GM23338 (cell line): ENCODE data around the gene SP2.

ENCODE experiments used
- CREB1 ChIP-seq: fragments of 250-450 bp; sonication (Bioruptor Pico); IDR thresholded peaks from 2 replicates; pipeline ENCODE4 v1.5.0; 2020; ENCODE audit warnings: low read depth, mild to moderate bottlenecking, moderate library complexity
- ETS1 ChIP-seq: IDR thresholded peaks from 2 replicates; pipeline ENCODE4 v1.6.1; 2016; ENCODE audit warnings: antibody characterized with exemption
- EZH2 ChIP-seq: fragments of 200-600 bp; sonication (generic); IDR thresholded peaks from one replicate; pipeline ENCODE4 v1.8.0; 2017; ENCODE audit warnings: antibody characterized with exemption, mild to moderate bottlenecking, low read depth; ENCODE audit not compliant: unreplicated experiment
- EZH2phosphoT487 ChIP-seq: fragments of 200-600 bp; sonication (generic); IDR thresholded peaks from one replicate; pipeline ENCODE4 v1.8.1; 2018; ENCODE audit warnings: antibody characterized with exemption; ENCODE audit not compliant: unreplicated experiment
- JUNB ChIP-seq: IDR thresholded peaks from one replicate; pipeline ENCODE4 v1.6.1; 2016; ENCODE audit warnings: antibody characterized with exemption; ENCODE audit not compliant: unreplicated experiment
- POLR2AphosphoS5 ChIP-seq: IDR thresholded peaks from 2 replicates; pipeline ENCODE4 v1.6.1; 2016; ENCODE audit warnings: antibody characterized with exemption, low read depth
- STAT1 ChIP-seq: IDR thresholded peaks from one replicate; pipeline ENCODE4 v1.6.1; 2016; ENCODE audit warnings: antibody characterized with exemption; ENCODE audit not compliant: unreplicated experiment
- ZNF114 ChIP-seq: fragments of 250-450 bp; sonication (Bioruptor Pico); IDR thresholded peaks from 2 replicates; pipeline ENCODE4 v1.5.0; 2020; ENCODE audit warnings: mild to moderate bottlenecking, moderate library complexity
- ZNF331 ChIP-seq: fragments of 250-450 bp; sonication (Bioruptor Pico); IDR thresholded peaks from 2 replicates; pipeline ENCODE4 v1.5.0; 2020; ENCODE audit warnings: low read depth, mild to moderate bottlenecking, moderate library complexity
- TF ChIP-seq, protein P1 (sequence below), 2 experiments: fragments of 200-600 bp in 1 of 2; sonication (generic) in 1 of 2; conservative IDR thresholded peaks; 2 replicates each; pipeline versions ENCODE4 v1.5.1 to v1.6.1; 2016 to 2017; ENCODE audit warnings: antibody characterized with exemption in 2 of 2, low read depth in 2 of 2, mild to moderate bottlenecking in 2 of 2, moderate library complexity in 1 of 2
- TF ChIP-seq, protein P2 (sequence below): IDR thresholded peaks from one replicate; pipeline ENCODE4 v1.6.1; 2018; ENCODE audit warnings: antibody characterized with exemption; ENCODE audit not compliant: unreplicated experiment

GRCh38 chr17:47907932-47908562, 12.0 kb downstream of the SP2 start:
- TF ChIP-seq POLR2AphosphoS5 (no peak), JUNB (no peak), EZH2phosphoT487 (no peak), EZH2 (no peak), CREB1 (no peak), ZNF114 (CRISPR knock-in tag) (no peak), ZNF331 (CRISPR knock-in tag) (no peak), ETS1 (no peak), STAT1 (no peak)
- TF ChIP-seq, protein P1, sequence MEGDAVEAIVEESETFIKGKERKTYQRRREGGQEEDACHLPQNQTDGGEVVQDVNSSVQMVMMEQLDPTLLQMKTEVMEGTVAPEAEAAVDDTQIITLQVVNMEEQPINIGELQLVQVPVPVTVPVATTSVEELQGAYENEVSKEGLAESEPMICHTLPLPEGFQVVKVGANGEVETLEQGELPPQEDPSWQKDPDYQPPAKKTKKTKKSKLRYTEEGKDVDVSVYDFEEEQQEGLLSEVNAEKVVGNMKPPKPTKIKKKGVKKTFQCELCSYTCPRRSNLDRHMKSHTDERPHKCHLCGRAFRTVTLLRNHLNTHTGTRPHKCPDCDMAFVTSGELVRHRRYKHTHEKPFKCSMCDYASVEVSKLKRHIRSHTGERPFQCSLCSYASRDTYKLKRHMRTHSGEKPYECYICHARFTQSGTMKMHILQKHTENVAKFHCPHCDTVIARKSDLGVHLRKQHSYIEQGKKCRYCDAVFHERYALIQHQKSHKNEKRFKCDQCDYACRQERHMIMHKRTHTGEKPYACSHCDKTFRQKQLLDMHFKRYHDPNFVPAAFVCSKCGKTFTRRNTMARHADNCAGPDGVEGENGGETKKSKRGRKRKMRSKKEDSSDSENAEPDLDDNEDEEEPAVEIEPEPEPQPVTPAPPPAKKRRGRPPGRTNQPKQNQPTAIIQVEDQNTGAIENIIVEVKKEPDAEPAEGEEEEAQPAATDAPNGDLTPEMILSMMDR (conservative IDR thresholded peaks at IDR 0.05; ENCODE audit: low read depth in 2 of 2), result no peak
- TF ChIP-seq, protein P2, sequence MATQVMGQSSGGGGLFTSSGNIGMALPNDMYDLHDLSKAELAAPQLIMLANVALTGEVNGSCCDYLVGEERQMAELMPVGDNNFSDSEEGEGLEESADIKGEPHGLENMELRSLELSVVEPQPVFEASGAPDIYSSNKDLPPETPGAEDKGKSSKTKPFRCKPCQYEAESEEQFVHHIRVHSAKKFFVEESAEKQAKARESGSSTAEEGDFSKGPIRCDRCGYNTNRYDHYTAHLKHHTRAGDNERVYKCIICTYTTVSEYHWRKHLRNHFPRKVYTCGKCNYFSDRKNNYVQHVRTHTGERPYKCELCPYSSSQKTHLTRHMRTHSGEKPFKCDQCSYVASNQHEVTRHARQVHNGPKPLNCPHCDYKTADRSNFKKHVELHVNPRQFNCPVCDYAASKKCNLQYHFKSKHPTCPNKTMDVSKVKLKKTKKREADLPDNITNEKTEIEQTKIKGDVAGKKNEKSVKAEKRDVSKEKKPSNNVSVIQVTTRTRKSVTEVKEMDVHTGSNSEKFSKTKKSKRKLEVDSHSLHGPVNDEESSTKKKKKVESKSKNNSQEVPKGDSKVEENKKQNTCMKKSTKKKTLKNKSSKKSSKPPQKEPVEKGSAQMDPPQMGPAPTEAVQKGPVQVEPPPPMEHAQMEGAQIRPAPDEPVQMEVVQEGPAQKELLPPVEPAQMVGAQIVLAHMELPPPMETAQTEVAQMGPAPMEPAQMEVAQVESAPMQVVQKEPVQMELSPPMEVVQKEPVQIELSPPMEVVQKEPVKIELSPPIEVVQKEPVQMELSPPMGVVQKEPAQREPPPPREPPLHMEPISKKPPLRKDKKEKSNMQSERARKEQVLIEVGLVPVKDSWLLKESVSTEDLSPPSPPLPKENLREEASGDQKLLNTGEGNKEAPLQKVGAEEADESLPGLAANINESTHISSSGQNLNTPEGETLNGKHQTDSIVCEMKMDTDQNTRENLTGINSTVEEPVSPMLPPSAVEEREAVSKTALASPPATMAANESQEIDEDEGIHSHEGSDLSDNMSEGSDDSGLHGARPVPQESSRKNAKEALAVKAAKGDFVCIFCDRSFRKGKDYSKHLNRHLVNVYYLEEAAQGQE, result no peak
